Neural progenitor cell (in vitro differentiated cells): Measurements from ENCODE around the gene TMEM169.

Experiments used
- EZH2 ChIP-seq: fragments of 200-600 bp; sonication (generic); IDR thresholded peaks from 2 replicates; pipeline ENCODE4 v1.6.1; 2017; ENCODE audit warnings: antibody characterized with exemption, mild to moderate bottlenecking, moderate library complexity
- TF ChIP-seq, protein P1 (sequence below): fragments of 200-600 bp; sonication (generic); IDR thresholded peaks from 2 replicates; pipeline ENCODE4 v1.5.1; 2017; ENCODE audit warnings: antibody characterized with exemption, mild to moderate bottlenecking

DNA sequence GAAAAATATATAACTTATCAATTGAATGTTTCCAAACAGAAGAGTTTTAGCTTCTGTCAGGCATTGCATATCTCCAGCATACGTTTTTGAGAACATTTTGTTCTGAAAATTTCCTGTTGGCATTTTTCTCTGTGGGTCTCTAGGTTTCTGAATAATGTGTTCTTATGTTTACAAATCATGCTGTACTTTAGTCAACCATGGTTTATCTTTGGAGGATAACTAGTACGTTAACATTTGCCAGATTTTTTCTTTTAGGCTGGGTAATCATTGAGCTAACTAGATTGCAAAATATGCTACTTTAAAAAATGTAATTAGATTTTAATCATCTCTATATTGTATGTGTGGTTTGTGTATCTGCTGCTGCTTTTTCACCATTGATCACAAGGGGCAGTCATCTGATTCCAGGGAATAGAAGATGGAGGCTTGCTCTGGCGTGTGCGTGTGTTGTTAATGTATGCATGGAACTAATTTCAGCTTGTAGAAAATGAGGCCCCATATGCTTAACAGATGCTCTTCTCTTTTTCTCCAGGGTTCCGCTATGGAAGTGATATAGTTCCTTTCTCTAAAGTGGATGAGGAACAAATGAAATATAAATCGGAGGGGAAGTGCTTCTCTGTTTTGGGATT, 48.7 kb downstream of the TMEM169 start:
- TF ChIP-seq, protein P1, sequence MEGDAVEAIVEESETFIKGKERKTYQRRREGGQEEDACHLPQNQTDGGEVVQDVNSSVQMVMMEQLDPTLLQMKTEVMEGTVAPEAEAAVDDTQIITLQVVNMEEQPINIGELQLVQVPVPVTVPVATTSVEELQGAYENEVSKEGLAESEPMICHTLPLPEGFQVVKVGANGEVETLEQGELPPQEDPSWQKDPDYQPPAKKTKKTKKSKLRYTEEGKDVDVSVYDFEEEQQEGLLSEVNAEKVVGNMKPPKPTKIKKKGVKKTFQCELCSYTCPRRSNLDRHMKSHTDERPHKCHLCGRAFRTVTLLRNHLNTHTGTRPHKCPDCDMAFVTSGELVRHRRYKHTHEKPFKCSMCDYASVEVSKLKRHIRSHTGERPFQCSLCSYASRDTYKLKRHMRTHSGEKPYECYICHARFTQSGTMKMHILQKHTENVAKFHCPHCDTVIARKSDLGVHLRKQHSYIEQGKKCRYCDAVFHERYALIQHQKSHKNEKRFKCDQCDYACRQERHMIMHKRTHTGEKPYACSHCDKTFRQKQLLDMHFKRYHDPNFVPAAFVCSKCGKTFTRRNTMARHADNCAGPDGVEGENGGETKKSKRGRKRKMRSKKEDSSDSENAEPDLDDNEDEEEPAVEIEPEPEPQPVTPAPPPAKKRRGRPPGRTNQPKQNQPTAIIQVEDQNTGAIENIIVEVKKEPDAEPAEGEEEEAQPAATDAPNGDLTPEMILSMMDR: peak; percentile 11
- no peak for TF ChIP-seq EZH2
